GM20000 (cell line): ENCODE results near the gene S100P.
A peak's percentile ranks its signal among the peaks of the same experiment; 100 is the strongest.

ENCODE experiments used
- DNase-seq: peaks from one replicate; pipeline ENCODE4 v3.0.0; 2012; ENCODE audit warnings: low spot score
- CTCF ChIP-seq: IDR thresholded peaks from 2 replicates; pipeline ENCODE4 v1.5.1; 2012; ENCODE audit warnings: mild to moderate bottlenecking, control low read depth; ENCODE audit errors: extremely low read depth, missing control alignments

The S100P gene

GRCh38 chr4:6715704-6716017 is 22.0 kb downstream of the S100P start:
- no peak for DNase-seq
- TF ChIP-seq CTCF, result no peak

- DNase-seq, result peak; percentile 96
- TF ChIP-seq CTCF, result no peak
These were observed 22.6 kb downstream of the S100P start, which contains the start of gene BLOC1S4 for GRCh38 chr4:6716018-6716911. Gene BLOC1S4, plus strand, starts transcription at chr4:6716174. Its CDS starts 36 bp downstream, at chr4:6716210.

- no peak for TF ChIP-seq CTCF
- DNase-seq, result no peak
These were observed 23.4 kb downstream of the S100P start for GRCh38 chr4:6716958-6717655.

- DNase-seq, result no peak
- TF ChIP-seq CTCF, result no peak
These were observed 25.4 kb downstream of the S100P start for GRCh38 chr4:6718932-6719610.

- no peak for TF ChIP-seq CTCF
- DNase-seq, result no peak
These were observed 26.0 kb downstream of the S100P start for GRCh38 chr4:6719611-6720179.

GRCh38 chr4:6720202-6720699 is 26.6 kb downstream of the S100P start:
- DNase-seq, result peak; percentile 92
- peak; percentile 85 for TF ChIP-seq CTCF
